ENCODE measurements around the gene BABAM1.

- TF ChIP-seq HOMEZ (CRISPR knock-in tag; IDR thresholded peaks at IDR 0.05): no peak
- no peak for TF ChIP-seq ZKSCAN1 (IDR thresholded peaks at IDR 0.05; ENCODE audit: low read depth, low read length)
Measured at GRCh38 chr19:17227798-17228367, 39.4 kb upstream of the BABAM1 start.

All from K562 (cell line).